H9 (cell line): ENCODE data around the gene MYB. TPM values are rescaled to one million over a fixed set of nuclear protein-coding genes. Genes with fewer than 3 reads are reported as not detected.

ENCODE experiments used
- DNase-seq: peaks from one replicate; pipeline ENCODE4 v3.0.0-alpha.2; 2017
- H2AFZ ChIP-seq: one replicate; pipeline ENCODE4 v1.6.1; 2013; ENCODE audit warnings: mild to moderate bottlenecking, low read length, control low read depth, moderate library complexity
- H2AK5ac ChIP-seq: 2 replicates; pipeline ENCODE4 v1.6.1; 2013; ENCODE audit warnings: low read length, control low read depth, mixed read lengths; ENCODE audit not compliant: insufficient read length
- H2BK120ac ChIP-seq: one replicate; pipeline ENCODE4 v1.6.1; 2013; ENCODE audit warnings: low read depth, mild to moderate bottlenecking, low read length, control low read depth, inconsistent platforms; ENCODE audit not compliant: poor library complexity, severe bottlenecking
- H2BK12ac ChIP-seq: 2 replicates; pipeline ENCODE4 v1.6.1; 2013; ENCODE audit warnings: low read length, control low read depth, mixed read lengths, low read depth; ENCODE audit not compliant: insufficient read length
- H2BK15ac ChIP-seq: 2 replicates; pipeline ENCODE4 v1.6.1; 2013; ENCODE audit warnings: low read depth, low read length, control low read depth
- H2BK20ac ChIP-seq: one replicate; pipeline ENCODE4 v1.6.1; 2013; ENCODE audit warnings: low read depth, mild to moderate bottlenecking, low read length, control low read depth, inconsistent platforms; ENCODE audit not compliant: poor library complexity, severe bottlenecking
- H2BK5ac ChIP-seq: 2 replicates; pipeline ENCODE4 v1.6.1; 2013; ENCODE audit warnings: low read length, control low read depth, mixed read lengths; ENCODE audit not compliant: insufficient read length
- H3K14ac ChIP-seq: 2 replicates; pipeline ENCODE4 v1.6.1; 2013; ENCODE audit warnings: low read length, control low read depth; ENCODE audit not compliant: insufficient read depth
- H3K18ac ChIP-seq: 2 replicates; pipeline ENCODE4 v1.6.1; 2013; ENCODE audit warnings: low read depth, mild to moderate bottlenecking, mixed read lengths, low read length, control low read depth; ENCODE audit not compliant: insufficient read length
- H3K23ac ChIP-seq: 2 replicates; pipeline ENCODE4 v1.6.1; 2013; ENCODE audit warnings: low read length, control low read depth, mixed read lengths, low read depth; ENCODE audit not compliant: insufficient read length
- H3K23me2 ChIP-seq: 2 replicates; pipeline ENCODE4 v1.6.1; 2013; ENCODE audit warnings: low read depth, mild to moderate bottlenecking, mixed read lengths, low read length, control low read depth; ENCODE audit not compliant: insufficient read length, poor library complexity, severe bottlenecking
- H3K27ac ChIP-seq: 2 replicates; pipeline ENCODE4 v1.5.1; 2013; ENCODE audit warnings: low read length, control low read depth, mixed read lengths, low read depth; ENCODE audit not compliant: insufficient read length
- H3K27me3 ChIP-seq: 2 replicates; pipeline ENCODE4 v1.6.1; 2013; ENCODE audit warnings: low read length, control low read depth, inconsistent platforms; ENCODE audit not compliant: insufficient read depth
- H3K4ac ChIP-seq: 2 replicates; pipeline ENCODE4 v1.6.1; 2013; ENCODE audit warnings: low read depth, mild to moderate bottlenecking, control low read depth, inconsistent platforms, low read length, moderate library complexity
- H3K4me1 ChIP-seq: 2 replicates; pipeline ENCODE4 v1.6.1; 2013; ENCODE audit warnings: low read length, control low read depth, inconsistent platforms; ENCODE audit not compliant: insufficient read depth
- H3K4me2 ChIP-seq: 2 replicates; pipeline ENCODE4 v1.6.1; 2013; ENCODE audit warnings: low read length, control low read depth, mixed read lengths; ENCODE audit not compliant: insufficient read length, insufficient read depth
- H3K56ac ChIP-seq: 2 replicates; pipeline ENCODE4 v1.6.1; 2013; ENCODE audit warnings: low read depth, mild to moderate bottlenecking, mixed read lengths, low read length, control low read depth; ENCODE audit not compliant: insufficient read length
- H3K79me1 ChIP-seq: 2 replicates; pipeline ENCODE4 v1.6.1; 2013; ENCODE audit warnings: low read depth, mild to moderate bottlenecking, moderate library complexity, low read length, control low read depth, inconsistent platforms; ENCODE audit not compliant: insufficient read depth, poor library complexity, severe bottlenecking
- H3K79me2 ChIP-seq: 2 replicates; pipeline ENCODE4 v1.6.1; 2013; ENCODE audit warnings: low read length, control low read depth, inconsistent platforms; ENCODE audit not compliant: insufficient read depth
- H3K9ac ChIP-seq: 2 replicates; pipeline ENCODE4 v1.6.1; 2013; ENCODE audit warnings: low read length, control low read depth, mixed read lengths; ENCODE audit not compliant: insufficient read length; ENCODE audit errors: extremely low read depth
- H3K9me3 ChIP-seq: one replicate; pipeline ENCODE4 v1.6.1; 2013; ENCODE audit warnings: low read depth, low read length, inconsistent platforms; ENCODE audit not compliant: control insufficient read depth
- H3T11ph ChIP-seq: one replicate; pipeline ENCODE4 v1.6.1; 2013; ENCODE audit warnings: mild to moderate bottlenecking, low read length, control low read depth, inconsistent platforms
- H4K20me1 ChIP-seq: one replicate; pipeline ENCODE4 v1.6.1; 2013; ENCODE audit not compliant: control insufficient read depth, insufficient read length, insufficient read depth
- H4K5ac ChIP-seq: 2 replicates; pipeline ENCODE4 v1.6.1; 2013; ENCODE audit warnings: low read depth, mild to moderate bottlenecking, mixed read lengths, low read length, control low read depth; ENCODE audit not compliant: insufficient read length
- H4K8ac ChIP-seq: replicated peaks from 2 replicates; pipeline ENCODE4 v1.6.1; 2013; ENCODE audit warnings: low read length, control low read depth, mixed read lengths, low read depth; ENCODE audit not compliant: insufficient read length
- H4K91ac ChIP-seq: 2 replicates; pipeline ENCODE4 v1.6.1; 2013; ENCODE audit warnings: low read depth, mild to moderate bottlenecking, moderate library complexity, mixed read lengths, low read length, control low read depth; ENCODE audit not compliant: insufficient read length
- H3K27ac Mint-ChIP-seq, 3 experiments: 2 replicates in 2 of 3; 3 replicates in 1 of 3; pipeline ENCODE4 v1.8.0; 2020 to 2021; ENCODE audit warnings: mixed read lengths in 3 of 3, mild to moderate bottlenecking in 1 of 3, moderate library complexity in 1 of 3
- H3K27me3 Mint-ChIP-seq: 2 replicates; pipeline ENCODE4 v1.8.0; 2021; ENCODE audit warnings: low read depth, mild to moderate bottlenecking, moderate library complexity, mixed read lengths
- H3K36me3 Mint-ChIP-seq, 3 experiments: 2 replicates in 2 of 3; 3 replicates in 1 of 3; pipeline ENCODE4 v1.8.0; 2020 to 2021; ENCODE audit warnings: low read depth in 3 of 3, mixed read lengths in 3 of 3; ENCODE audit not compliant: insufficient read depth in 1 of 3
- H3K4me1 Mint-ChIP-seq, 2 experiments: 2 replicates each; pipeline ENCODE4 v1.8.0; 2020; ENCODE audit warnings: mixed read lengths in 2 of 2
- H3K4me3 Mint-ChIP-seq, 2 experiments: 2 replicates in 1 of 2; 3 replicates in 1 of 2; pipeline ENCODE4 v1.8.0; 2020 to 2021; ENCODE audit warnings: mild to moderate bottlenecking in 2 of 2, mixed read lengths in 2 of 2, moderate library complexity in 1 of 2
- H3K9me3 Mint-ChIP-seq, 2 experiments: 2 replicates in 1 of 2; 3 replicates in 1 of 2; pipeline ENCODE4 v1.8.0; 2020; ENCODE audit warnings: mild to moderate bottlenecking in 2 of 2, mixed read lengths in 2 of 2, moderate library complexity in 1 of 2
- WGBS: extraction: QIAGEN DNeasy Blood & Tissue Kit; methylation state at CpG from one replicate; pipeline ENCODE4 v1.1.7; 2013; ENCODE audit warnings: missing lambda C conversion rate, low lambda C conversion rate, mixed read lengths; ENCODE audit not compliant: insufficient read length; ENCODE audit errors: extremely low coverage; 5-methylcytosine and 5-hydroxymethylcytosine counted together
- total RNA-seq: library from RNA; stranded (reverse); gene quantifications from 2 replicates; pipeline ENCODE4 v1.2.1, GENCODE V29; 2021
- TF ChIP-seq, protein P1 (sequence below): fragments of 200-600 bp; sonication (generic); conservative IDR thresholded peaks from 3 replicates; pipeline ENCODE4 v1.8.0; 2021; ENCODE audit warnings: antibody characterized with exemption, mild to moderate bottlenecking

The MYB gene
- total RNA-seq, 1 experiment from 2014 or later, result 5.8 TPM

GRCh38 chr6:135179920-135180541 lies 1.1 kb upstream of the MYB start:
- Histone ChIP-seq H3K23ac (no peak overlapping the region), H3K9me3 (no peaks in the 10 kb centered on the region), H2AK5ac (no peak overlapping the region), H2BK15ac (no peak overlapping the region), H4K91ac (no peak overlapping the region), H3K4me2 (peak overlapping the region; percentile 91), H4K5ac (no peak overlapping the region), H3K9ac (no peak overlapping the region), H3K79me1 (no peaks in the 10 kb centered on the region), H4K8ac (no peak overlapping the region), H3K4me1 (peaks cover 2% of the 10 kb centered on the region; the same call in 1 of the 2 replicates), H2BK12ac (no peak overlapping the region), H2BK20ac (no peak overlapping the region), H3K79me2 (no peaks in the 10 kb centered on the region), H2BK5ac (no peak overlapping the region), H4K20me1 (no peaks in the 10 kb centered on the region), H3K27me3 (peaks cover 7% of the 10 kb centered on the region; the same call in 1 of the 2 replicates), H3K23me2 (peaks cover 30% of the 10 kb centered on the region), H2BK120ac (no peak overlapping the region), H3K27ac (no peak overlapping the region), H3K4ac (no peak overlapping the region), H3K56ac (no peak overlapping the region), H3K14ac (no peak overlapping the region), H3K18ac (no peak overlapping the region), H3T11ph (no peak overlapping the region), H2AFZ (no peak overlapping the region)
- Mint-ChIP-seq H3K27ac (no peak overlapping the region), H3K9me3 (peaks cover 0 to 3% of the 10 kb centered on the region in 2 experiments; a peak in 2 of 5 replicates), H3K27me3 (peaks cover 41% of the 10 kb centered on the region), H3K4me1 (peaks cover 16 to 21% of the 10 kb centered on the region in 2 experiments), H3K36me3 (no peaks in the 10 kb centered on the region), H3K4me3 (peak overlapping the region; percentile 70 to 86)
- WGBS, result no CpG with 5 or more reads among the region's 16 CpGs
- TF ChIP-seq, protein P1, sequence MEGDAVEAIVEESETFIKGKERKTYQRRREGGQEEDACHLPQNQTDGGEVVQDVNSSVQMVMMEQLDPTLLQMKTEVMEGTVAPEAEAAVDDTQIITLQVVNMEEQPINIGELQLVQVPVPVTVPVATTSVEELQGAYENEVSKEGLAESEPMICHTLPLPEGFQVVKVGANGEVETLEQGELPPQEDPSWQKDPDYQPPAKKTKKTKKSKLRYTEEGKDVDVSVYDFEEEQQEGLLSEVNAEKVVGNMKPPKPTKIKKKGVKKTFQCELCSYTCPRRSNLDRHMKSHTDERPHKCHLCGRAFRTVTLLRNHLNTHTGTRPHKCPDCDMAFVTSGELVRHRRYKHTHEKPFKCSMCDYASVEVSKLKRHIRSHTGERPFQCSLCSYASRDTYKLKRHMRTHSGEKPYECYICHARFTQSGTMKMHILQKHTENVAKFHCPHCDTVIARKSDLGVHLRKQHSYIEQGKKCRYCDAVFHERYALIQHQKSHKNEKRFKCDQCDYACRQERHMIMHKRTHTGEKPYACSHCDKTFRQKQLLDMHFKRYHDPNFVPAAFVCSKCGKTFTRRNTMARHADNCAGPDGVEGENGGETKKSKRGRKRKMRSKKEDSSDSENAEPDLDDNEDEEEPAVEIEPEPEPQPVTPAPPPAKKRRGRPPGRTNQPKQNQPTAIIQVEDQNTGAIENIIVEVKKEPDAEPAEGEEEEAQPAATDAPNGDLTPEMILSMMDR, result no peak
- no peak for DNase-seq
